Urothelium cell line (cell line): ENCODE results near the gene UGT1A1.

Experiments
- DNase-seq: peaks from one replicate; pipeline ENCODE4 v3.0.0; 2011; ENCODE audit warnings: low spot score, mixed read lengths
- FAIRE-seq: peaks from 2 replicates; lab custom pipeline; 2011; peaks lifted over from hg19 to GRCh38; lab: Jason Lieb, UNC

UGT1A1 gene

DNA sequence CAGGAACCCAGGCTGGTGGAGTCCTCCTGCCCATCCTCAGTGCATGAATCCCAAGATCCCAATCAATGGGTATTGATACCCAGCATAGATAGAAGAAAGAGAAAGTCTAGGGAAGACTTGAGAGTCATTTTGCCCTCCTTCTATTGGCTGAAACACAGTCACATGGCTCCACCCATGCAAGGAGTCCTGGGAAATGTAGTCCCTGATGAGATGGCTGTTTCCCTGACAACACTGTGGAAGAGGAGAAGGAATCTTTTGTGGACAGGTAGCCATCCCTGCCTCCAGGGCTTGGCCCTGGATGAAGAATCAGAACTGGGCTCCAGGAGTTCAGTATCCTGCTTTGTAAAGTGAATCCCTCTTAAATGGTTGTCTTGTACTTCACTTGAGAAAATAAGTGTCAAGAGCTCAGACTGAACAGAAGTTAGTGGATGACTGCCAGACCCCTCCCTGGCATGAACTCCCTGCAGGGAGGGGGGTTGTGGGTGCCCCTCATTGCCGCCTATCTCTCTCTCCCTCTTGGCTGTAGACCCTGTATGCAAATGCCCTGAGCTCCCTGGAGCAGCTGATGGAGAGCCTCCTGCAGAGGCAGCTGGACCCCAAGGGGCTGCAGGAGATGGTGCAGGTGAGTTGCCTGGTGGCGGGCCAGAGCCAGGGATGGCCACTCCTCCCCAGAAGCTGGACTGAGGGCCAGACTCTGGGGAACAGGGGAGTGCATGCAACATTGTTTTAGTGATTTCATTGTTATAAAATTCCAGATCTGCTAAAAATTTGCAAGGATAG, 54.2 kb downstream of the UGT1A1 start:
- DNase-seq, result no peak
- FAIRE-seq, result no peak

DNA sequence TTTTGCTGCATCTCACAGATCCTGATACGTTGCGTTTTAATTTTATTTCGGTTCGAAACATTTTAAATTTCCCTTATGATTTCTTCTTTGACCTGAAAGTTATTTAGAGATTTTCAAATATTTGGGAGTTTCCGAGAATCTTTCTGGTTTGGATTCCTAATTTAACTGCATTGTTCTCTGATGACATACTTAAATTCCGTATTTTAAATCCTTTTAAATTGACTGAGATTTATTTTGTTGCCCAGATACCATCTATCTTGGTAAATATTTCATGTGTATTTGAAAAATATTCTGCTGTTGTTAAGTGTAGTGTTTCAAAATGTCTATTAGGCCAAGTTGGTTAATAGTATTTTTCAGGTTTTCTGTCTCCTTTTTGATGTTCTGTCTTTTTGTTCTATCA, 55.8 kb downstream of the UGT1A1 start:
- DNase-seq (no peak), FAIRE-seq (no peak)

DNA sequence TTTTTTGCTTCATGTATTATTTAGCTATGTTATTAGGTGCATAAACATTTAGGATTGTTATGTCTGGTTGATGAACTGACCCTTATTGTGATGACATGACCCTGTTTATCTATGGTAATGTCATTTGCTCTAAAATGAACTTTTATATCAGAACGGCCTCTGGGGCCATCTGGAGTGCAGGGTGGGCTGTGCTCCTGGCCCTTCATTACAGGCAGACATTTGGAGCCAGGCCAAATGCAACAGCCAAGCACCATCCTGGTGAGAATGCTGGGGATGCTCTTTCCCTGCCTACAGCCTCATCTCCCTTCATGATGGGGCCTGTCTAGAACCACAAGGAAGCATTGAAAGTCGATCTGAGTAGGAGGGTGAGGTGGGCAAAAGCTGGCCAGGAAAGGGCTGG, 56.3 kb downstream of the UGT1A1 start:
- DNase-seq (no peak), FAIRE-seq (no peak)

DNA sequence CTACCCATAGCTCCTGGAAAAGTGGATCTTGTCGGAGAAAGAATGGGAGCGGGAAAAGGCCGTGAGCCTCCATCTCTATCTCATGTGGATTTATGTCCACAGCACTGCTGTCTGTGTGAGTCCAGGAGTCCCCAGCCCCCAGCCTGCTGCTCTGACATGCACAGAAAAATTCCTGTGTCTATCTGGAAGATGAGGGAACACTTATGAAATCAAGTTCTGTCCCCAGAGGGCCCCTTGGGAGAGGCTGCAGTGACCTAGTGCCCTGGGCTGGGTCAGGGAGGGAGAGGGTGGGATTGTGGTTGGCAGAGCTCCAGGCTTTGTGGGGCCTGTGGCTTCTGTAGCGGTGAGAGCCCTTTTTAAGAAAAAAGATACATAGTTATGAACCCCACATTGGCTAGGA, 56.7 kb downstream of the UGT1A1 start:
- FAIRE-seq, result no peak
- DNase-seq, result no peak

DNA sequence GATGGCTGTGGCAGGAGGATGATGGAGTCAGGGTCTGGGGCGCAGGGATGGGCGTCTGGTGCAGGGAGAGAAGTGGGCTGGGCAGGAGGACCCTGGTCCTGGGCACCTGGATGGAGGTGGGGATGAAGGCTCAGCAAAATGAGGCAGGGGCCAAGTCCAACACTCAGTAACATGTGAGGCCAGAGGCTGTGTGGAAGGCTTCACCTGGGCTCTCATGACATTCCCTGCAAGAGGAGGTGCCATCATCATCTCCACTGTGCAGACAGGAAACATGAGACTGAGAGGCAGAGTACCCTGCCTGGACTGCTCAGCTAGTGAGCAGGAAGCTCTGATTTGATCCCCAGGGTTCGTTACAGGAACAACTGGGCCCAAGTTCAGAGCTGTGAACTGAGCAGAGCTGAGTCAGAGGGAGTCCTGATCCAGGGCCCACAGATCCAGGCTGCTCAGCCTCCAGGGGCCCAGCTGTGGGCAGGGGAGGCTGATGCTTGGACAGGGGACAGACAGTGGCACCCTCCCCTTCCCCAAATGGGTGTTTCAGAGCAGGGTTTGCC, 57.4 kb downstream of the UGT1A1 start:
- FAIRE-seq, result no peak
- DNase-seq, result no peak

DNA sequence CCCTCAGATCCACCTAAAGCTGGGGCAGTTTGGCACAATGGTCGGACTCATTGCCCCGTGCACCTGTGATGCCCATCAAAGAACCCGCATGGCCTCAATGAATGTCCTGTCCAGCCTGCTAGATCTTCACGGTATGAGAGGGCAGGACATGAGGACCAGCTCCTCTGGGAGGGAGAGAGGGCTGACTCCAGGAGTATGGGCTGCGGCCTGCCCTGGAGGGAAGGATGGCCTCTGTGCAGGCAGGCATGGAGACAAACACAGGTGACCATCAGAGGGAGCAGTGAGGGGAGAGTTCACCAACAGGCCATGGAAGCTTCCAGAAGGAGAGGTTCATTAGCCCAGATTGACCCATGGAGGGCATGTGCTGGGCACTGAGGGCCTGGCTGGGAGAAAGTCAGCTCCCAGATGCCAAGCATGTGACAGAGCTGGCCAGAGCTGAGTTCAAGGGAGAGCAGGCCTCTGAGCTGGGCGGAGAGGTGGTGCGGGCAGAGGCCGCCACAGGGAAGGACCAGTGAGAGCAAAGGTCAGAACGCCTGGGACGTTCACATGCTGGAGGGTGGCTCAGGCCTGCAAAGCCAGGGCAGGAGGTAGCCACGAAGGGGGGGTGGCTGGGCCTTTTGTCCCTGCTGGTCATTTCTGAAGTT, 58.0 kb downstream of the UGT1A1 start:
- FAIRE-seq (no peak), DNase-seq (no peak)

DNA sequence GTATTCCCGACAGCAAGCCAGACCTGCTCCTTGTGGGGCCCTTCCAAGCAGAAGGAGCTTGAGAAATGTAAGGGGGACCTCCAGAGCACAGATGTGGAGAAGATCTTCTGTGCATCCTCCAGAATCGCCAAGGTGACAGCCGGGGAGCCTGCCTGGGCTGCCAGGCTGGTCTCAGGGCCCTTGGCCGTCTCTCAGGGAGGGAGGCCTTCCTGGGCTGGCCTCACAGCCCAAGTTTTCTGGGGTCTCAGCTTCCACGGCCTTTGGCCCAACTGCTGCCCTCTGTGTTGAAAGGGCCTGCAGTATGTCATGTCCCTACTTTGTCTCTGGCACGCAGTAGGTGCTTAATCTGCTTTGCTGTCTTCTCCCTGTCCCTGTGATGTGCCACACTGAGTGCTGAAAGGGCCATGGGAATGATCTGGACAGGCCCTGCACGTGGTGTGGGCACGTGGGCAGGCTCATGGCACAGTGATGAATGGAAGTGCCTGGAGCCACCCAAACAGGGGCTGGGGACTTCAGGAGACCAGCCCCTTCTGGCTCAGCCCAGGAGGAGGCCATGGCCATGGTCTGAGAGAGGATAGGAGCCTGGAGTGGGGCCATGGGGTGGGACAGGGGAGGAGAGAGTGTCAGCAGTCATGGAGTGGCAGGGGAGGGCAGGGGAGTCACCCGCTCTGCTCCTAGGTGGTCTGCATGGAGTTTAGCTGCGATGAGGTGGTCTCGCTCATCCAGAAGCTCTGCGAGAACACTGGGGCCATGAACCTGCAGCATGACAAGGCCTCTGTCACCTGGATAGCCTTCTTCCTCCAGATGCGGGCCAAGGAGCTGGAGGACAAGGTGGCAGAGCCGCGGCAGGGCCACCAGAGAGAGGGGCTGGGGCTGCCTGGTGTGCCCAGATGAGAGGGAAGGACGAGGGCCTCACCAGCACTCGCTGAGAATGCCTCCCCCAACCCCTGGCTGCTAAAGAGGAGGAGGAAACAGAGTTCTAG, 58.9 kb downstream of the UGT1A1 start:
- no peak for FAIRE-seq
- DNase-seq, result no peak

DNA sequence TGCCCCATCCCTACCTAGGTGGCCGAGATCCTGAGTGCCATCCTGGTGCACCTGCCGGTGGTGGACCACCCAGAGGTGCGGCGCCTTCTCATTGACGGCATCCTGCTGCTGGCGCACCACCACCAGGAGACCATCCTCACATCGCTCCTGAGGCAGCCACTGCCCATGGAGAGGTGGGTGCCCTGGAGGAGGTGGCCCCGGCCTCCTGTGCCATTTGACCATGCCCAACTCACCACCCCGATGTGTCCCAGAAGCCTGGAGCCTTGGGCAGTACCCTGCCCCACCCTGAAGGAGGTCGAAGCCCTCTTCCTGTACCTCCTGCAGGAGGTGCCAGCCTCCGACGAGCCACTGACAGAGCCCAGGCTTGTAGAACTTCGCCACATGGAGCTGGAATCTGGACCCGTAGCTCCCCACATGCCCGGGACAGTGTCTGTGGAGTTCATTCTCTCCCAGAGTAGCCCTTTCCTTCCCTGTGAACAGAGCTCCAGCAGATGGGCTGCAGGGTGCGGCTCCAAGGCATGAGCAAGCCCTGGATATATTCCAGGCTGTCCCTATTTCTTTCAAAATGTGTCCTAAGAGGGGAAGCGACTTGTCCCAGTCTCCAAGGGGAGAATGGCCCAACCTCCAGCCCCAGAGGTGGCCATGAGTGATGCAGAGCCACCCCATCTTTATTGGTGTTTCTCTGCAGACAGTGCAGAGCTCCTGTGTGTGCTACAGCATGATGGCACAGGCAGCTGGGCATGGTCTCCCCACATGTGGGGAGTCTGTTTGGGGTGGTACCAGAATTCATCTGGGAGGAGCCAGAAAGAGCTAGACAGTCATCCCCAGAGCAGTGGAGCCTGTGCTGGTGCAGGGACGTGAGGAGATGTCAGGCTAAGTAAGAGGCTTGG, 60.1 kb downstream of the UGT1A1 start:
- no peak for DNase-seq
- FAIRE-seq, result no peak

DNA sequence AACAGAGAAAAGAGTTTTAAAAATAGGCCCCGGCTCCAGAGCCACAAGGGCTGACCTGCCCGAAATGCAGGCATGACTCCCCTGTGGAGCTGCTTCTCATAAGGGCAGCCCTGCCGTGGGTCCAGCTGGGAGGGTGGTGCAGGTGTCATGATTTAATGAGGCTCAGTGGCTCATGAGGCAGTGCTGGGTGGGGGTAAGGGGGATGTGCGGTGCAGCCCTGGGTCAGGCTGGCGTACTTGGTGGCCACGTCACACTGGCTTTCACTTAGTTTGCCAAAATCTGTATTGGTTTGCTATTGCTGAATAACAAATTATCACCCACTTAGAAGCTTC, 60.7 kb downstream of the UGT1A1 start:
- DNase-seq (no peak), FAIRE-seq (no peak)

DNA sequence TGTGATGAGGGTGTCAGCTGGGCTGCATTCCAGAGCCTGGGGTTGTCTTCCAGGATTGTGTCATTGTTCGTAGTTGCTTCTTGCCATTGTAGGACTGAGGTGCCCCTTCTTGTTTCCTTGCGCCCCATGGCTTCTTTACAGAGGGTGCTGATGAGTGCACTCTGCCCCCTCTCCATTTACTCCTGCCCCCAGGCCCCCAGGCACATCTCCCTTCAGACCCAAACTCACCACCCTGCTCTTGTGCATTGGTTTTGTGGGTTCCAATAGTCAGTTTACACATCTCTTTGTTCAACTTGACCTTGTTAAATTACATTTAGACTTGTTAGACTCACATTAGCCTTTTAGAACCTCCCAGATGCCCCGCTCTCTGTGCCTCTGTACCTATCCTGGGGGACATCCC, 61.1 kb downstream of the UGT1A1 start:
- DNase-seq, result no peak
- FAIRE-seq, result no peak

DNA sequence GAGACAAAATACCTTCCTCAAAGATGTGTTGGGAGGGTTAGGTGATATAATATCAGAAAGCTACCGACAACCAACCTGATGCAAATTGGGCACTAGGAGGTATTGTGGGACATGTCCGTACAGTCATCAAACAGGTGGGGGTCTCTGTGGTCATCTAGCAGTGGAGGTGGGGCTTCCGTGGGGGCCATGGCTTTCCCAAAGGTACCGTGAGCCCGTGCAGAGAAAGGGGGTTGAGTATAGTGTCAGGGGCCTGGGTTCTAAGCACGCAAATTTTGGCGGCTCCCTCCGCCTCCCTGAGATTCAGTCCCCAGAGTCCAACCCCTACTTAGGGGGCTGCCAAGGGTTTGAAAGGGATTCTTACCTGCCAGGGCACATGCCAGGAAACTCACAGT, 61.6 kb downstream of the UGT1A1 start:
- FAIRE-seq, result no peak

DNA sequence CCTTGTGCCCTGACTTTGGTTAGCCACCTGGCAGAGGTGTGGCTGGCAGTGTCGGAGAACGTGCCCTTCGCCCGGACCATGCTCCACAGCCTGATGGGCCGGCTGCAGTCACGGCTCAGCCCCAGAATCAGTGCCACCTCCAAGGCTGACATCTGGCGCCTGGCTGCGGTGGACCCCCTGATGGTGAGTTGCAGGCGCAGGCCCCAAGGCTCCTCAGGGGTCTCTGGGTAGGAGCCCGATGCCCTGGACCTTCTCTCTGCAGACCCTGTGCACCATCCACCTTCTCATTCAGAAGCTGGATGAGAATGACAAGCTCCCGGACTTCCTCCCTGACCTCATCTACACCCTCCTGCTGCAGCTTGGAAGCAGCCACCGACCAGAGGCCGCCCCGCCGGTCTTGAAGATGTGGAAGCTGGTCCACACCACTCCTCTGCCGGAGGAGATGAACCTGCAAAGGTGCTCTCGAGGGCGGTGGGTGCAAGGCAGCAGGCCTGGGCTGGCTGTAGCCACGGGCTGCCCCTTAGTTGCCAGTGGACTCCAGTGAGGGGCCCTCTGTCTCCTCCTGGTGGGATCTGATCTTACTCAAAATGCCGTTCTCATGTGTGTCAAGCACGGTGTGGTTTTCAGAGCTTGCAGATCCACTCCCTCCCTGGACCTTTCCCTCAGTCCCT, 62.2 kb downstream of the UGT1A1 start:
- FAIRE-seq (no peak), DNase-seq (no peak)

More for the DNA sequence above, 61.6 kb downstream of the UGT1A1 start:
- no peak for DNase-seq
